ENCODE measurements around the gene CYP39A1. TPM values are rescaled to one million over a fixed set of nuclear protein-coding genes. Genes with fewer than 3 reads are reported as not detected.

CYP39A1 gene
- total and polyA plus RNA-seq, 9 donors = 9.0 to 22.9 (median 15.0) TPM

DNA sequence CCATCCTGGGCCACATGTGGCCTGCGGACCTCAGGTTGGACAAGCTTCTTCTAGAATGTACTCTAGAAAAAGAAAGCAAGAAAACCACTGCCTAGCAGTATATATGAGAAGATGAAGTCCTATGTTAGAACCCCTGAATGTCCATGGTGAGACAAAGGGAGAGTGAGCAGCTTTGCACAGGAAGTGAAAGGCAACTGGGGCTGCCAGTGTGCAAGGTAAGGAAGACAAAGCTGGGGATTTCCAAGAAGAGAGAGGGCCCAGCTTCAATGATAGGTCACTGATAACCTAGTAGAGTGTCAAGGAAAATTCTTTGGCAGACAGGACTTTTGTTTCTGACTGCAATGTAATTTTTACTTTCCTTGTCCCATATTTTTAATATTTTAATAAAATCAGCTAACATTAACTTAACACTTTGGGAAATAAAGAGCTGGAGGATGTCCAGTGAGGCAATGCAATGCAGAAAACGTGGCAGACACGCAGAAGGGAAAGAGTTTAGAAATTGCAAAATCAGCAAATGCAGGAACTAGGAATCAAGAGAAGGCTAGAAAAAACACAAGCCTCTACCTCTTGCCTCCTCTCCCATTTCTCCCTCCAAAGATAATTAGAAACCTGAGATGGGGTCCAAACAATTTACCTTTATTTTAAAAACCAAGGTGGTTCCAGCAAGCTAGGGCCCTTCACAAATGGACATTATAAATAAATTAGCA, 47.4 kb downstream of the CYP39A1 start:
- WGBS, 3 donors = 77 to 90% (median 85%) methylated on average over 3 of the region's 3 CpGs
- no peaks in the 10 kb centered on the region for H3K27me3 ChIP-seq
- H3K4me1 ChIP-seq (ENCODE audit: insufficient read depth) = no peaks in the 10 kb centered on the region
- intact Hi-C loops (cut with DNase I) = no loop called here
- no peak overlapping the region for H3K4me3 ChIP-seq
- H3K27ac ChIP-seq = no peak overlapping the region
- H3K9me3 ChIP-seq = no peaks in the 10 kb centered on the region
- DNase-seq = no peak
- no peak for TF ChIP-seq EP300 (IDR thresholded peaks at IDR 0.05)
- no peak for TF ChIP-seq POLR2A (IDR thresholded peaks at IDR 0.05)
- TF ChIP-seq, protein P1, sequence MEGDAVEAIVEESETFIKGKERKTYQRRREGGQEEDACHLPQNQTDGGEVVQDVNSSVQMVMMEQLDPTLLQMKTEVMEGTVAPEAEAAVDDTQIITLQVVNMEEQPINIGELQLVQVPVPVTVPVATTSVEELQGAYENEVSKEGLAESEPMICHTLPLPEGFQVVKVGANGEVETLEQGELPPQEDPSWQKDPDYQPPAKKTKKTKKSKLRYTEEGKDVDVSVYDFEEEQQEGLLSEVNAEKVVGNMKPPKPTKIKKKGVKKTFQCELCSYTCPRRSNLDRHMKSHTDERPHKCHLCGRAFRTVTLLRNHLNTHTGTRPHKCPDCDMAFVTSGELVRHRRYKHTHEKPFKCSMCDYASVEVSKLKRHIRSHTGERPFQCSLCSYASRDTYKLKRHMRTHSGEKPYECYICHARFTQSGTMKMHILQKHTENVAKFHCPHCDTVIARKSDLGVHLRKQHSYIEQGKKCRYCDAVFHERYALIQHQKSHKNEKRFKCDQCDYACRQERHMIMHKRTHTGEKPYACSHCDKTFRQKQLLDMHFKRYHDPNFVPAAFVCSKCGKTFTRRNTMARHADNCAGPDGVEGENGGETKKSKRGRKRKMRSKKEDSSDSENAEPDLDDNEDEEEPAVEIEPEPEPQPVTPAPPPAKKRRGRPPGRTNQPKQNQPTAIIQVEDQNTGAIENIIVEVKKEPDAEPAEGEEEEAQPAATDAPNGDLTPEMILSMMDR (IDR thresholded peaks at IDR 0.05) = no peak
- no peaks in the 10 kb centered on the region for H3K36me3 ChIP-seq

DNA sequence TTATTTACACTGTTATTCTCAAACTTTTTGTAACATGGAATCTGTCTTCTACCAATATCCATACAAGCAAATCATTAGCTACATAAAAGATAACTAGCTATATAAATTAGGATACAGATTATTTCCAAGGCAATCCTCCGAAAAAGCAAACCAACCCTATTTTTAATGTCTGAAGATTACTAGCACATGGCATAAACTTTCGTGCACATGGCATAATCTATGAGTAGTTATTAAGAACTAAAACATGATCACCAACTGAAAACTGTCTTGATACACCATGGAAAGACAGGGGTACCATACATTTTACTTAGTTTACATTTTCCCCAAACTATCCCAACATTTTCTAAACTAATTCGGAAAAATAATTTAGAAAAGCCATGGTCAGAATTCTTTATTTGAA, 54.4 kb downstream of the CYP39A1 start:
- intact Hi-C loops (cut with DNase I) = no loop called here
- Histone ChIP-seq H3K4me3 (no peak overlapping the region), H3K4me1 (ENCODE audit: insufficient read depth) (no peaks in the 10 kb centered on the region), H3K9me3 (no peaks in the 10 kb centered on the region), H3K27me3 (no peaks in the 10 kb centered on the region), H3K36me3 (no peaks in the 10 kb centered on the region), H3K27ac (no peak overlapping the region)
- no peak for TF ChIP-seq POLR2A (IDR thresholded peaks at IDR 0.05)
- 93 to 96% (median 93%) methylated on average over 3 of the region's 3 CpGs for whole genome bisulfite sequencing, 3 donors
- DNase-seq = no peak

DNA sequence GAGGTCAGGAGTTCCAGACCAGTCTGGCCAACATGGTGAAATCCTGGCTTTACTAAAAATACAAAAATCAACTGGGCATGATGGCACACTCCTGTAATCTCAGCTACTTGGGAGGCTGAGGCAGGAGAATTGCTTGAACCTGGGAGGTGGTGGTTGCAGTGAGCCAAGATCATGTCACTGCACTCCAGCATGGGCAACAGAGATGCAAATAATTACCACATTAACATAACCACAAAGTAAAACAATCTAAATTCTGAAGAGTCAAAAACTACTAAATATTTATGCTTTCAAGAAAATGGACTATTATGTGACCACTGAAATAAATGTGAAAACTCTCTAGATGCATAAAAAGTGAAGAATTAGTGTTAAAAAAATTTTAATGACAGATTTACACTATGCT, 59.9 kb downstream of the CYP39A1 start:
- no peaks in the 10 kb centered on the region for H3K27me3 ChIP-seq
- no peak overlapping the region for H3K4me3 ChIP-seq
- no peaks in the 10 kb centered on the region for H3K4me1 ChIP-seq (ENCODE audit: insufficient read depth)
- no peak for TF ChIP-seq POLR2A (IDR thresholded peaks at IDR 0.05)
- no peak for TF ChIP-seq EP300 (IDR thresholded peaks at IDR 0.05)
- TF ChIP-seq, protein P1 (IDR thresholded peaks at IDR 0.05) = no peak
- no peaks in the 10 kb centered on the region for H3K9me3 ChIP-seq
- no peaks in the 10 kb centered on the region for H3K36me3 ChIP-seq
- DNase-seq = no peak
- no peak overlapping the region for H3K27ac ChIP-seq
- intact Hi-C loops (cut with DNase I) = no loop called here

DNA sequence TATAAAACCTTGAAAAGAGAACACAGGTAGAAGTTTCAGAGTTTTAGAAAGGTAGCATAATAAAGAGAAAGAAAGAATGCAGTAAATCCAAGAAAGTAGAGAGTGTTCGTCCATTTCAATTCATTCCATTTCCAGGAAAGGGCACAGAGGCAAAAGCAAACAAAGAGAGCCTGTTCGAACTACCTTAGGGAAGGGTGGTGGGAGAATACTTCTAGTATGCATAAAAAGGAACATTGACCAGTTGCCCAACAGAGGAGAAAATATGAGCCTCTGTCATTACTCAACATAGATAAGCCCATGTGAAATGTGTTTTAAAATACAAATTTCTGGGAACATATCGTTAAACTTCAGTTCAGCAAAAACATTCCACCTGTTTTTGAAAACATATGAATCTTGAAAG, 60.6 kb downstream of the CYP39A1 start:
- TF ChIP-seq, protein P1 (IDR thresholded peaks at IDR 0.05) = no peak
- TF ChIP-seq EP300 (IDR thresholded peaks at IDR 0.05) = no peak
- TF ChIP-seq POLR2A (IDR thresholded peaks at IDR 0.05) = no peak

DNA sequence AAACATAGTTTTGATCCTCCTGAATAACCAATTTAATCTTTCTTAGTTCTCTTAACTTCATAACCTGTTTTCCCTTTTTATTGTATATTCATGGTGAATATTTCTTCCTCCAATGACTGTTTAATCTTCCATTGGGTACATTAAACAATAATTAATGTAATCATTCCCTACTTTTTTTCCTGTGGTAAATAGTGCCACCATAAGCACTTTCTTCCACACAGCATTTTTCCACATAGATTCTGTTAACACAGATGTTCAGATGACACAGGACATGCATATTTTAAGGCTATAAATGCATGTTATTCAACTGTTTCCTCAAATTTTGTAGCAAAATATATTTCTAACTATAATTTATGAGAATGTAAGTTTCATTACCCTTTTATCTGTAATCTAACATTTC, 61.9 kb downstream of the CYP39A1 start:
- no peaks in the 10 kb centered on the region for H3K36me3 ChIP-seq
- no peak for DNase-seq
- intact Hi-C loops (cut with DNase I) = no loop called here
- no peaks in the 10 kb centered on the region for H3K9me3 ChIP-seq
- peaks cover 1% of the 10 kb centered on the region for H3K4me1 ChIP-seq (ENCODE audit: insufficient read depth)
- no peaks in the 10 kb centered on the region for H3K27me3 ChIP-seq
- no peak overlapping the region for H3K27ac ChIP-seq
- no peak for TF ChIP-seq POLR2A (IDR thresholded peaks at IDR 0.05)
- TF ChIP-seq EP300 (IDR thresholded peaks at IDR 0.05) = no peak
- TF ChIP-seq, protein P1 (IDR thresholded peaks at IDR 0.05) = no peak
- H3K4me3 ChIP-seq = no peak overlapping the region

More for the DNA sequence above, 60.6 kb downstream of the CYP39A1 start:
- no peak for DNase-seq
- 19 to 29% (median 23%) methylated on average over 3 of the region's 3 CpGs for WGBS, 3 donors
- Histone ChIP-seq H3K4me1 (ENCODE audit: insufficient read depth) (no peaks in the 10 kb centered on the region), H3K9me3 (no peaks in the 10 kb centered on the region), H3K27me3 (no peaks in the 10 kb centered on the region), H3K27ac (no peak overlapping the region), H3K36me3 (no peaks in the 10 kb centered on the region), H3K4me3 (no peak overlapping the region)
- intact Hi-C loops (cut with DNase I) = no loop called here
